Natural killer cell (primary cell): ENCODE results near the gene LRRC30. TPM values are rescaled to one million over a fixed set of nuclear protein-coding genes. Genes with fewer than 3 reads are reported as not detected.

ENCODE experiments used
- ATAC-seq, 3 donors: fragments of 150-1000 bp in 2 of 3; fragments of 200-7000 bp in 1 of 3; cut with Tn5 transposase; 1 replicate in 1 of 3; 2 replicates in 2 of 3; pipeline ENCODE4 v1.10.0; 2021; ENCODE audit warnings: mild to moderate bottlenecking in 2 of 3, moderate library complexity in 2 of 3
- DNase-seq, 2 donors: peaks; one replicate each; pipeline versions ENCODE4 v3.0.0 to v3.0.0-alpha.2; 2013 to 2021; ENCODE audit warnings: mixed read lengths in 1 of 2
- H3K27ac ChIP-seq: one replicate; pipeline ENCODE4 v1.5.1; 2013; ENCODE audit warnings: mild to moderate bottlenecking, low read length
- H3K27me3 ChIP-seq: one replicate; pipeline ENCODE4 v1.6.1; 2013; ENCODE audit warnings: low read length; ENCODE audit not compliant: control insufficient read depth, insufficient read depth
- H3K36me3 ChIP-seq: one replicate; pipeline ENCODE4 v1.6.1; 2013; ENCODE audit warnings: low read length; ENCODE audit not compliant: control insufficient read depth, insufficient read depth
- H3K4me1 ChIP-seq: one replicate; pipeline ENCODE4 v1.6.1; 2013; ENCODE audit warnings: low read length; ENCODE audit not compliant: control insufficient read depth, insufficient read depth
- H3K4me3 ChIP-seq: one replicate; pipeline ENCODE4 v1.5.1; 2013; ENCODE audit warnings: low read length
- H3K9me3 ChIP-seq: one replicate; pipeline ENCODE4 v1.6.1; 2013; ENCODE audit warnings: low read length; ENCODE audit not compliant: control insufficient read depth, insufficient read depth
- H3K27ac Mint-ChIP-seq, 2 donors: one replicate each; pipeline ENCODE4 v1.8.0; 2022; ENCODE audit warnings: mild to moderate bottlenecking in 2 of 2, mixed read lengths in 2 of 2, moderate library complexity in 1 of 2
- H3K27me3 Mint-ChIP-seq, 2 donors: one replicate each; pipeline ENCODE4 v1.8.0; 2022; ENCODE audit warnings: low read depth in 2 of 2, mixed read lengths in 2 of 2
- H3K36me3 Mint-ChIP-seq: one replicate; pipeline ENCODE4 v1.8.0; 2022; ENCODE audit warnings: mixed read lengths
- H3K4me1 Mint-ChIP-seq, 2 donors: one replicate each; pipeline ENCODE4 v1.8.0; 2022; ENCODE audit warnings: mixed read lengths in 2 of 2
- H3K4me3 Mint-ChIP-seq: one replicate; pipeline ENCODE4 v1.8.0; 2022; ENCODE audit warnings: mild to moderate bottlenecking, moderate library complexity, mixed read lengths
- H3K9me3 Mint-ChIP-seq, 2 donors: one replicate each; pipeline ENCODE4 v1.8.0; 2022; ENCODE audit warnings: mixed read lengths in 2 of 2
- WGBS: methylation state at CpG from one replicate; pipeline ENCODE4 v1.1.7; 2013; ENCODE audit warnings: missing lambda C conversion rate; ENCODE audit not compliant: insufficient coverage; 5-methylcytosine and 5-hydroxymethylcytosine counted together
- intact Hi-C: fragments of 100-400 bp; cut with micrococcal nuclease; formaldehyde crosslinking; loops from one replicate; pipeline ENCODE4 v1.14.2; 2022
- total RNA-seq, 4 donors: library from RNA; stranded (reverse); fragments of 120-200 nt in 1 of 4; gene quantifications; one replicate each; pipeline versions ENCODE4 v1.2.3 to v1.2.4, GENCODE V29; 2013 to 2022
- TF ChIP-seq, protein P1 (sequence below): fragments of 200-600 bp; IDR thresholded peaks from one replicate; pipeline ENCODE4 v1.8.0; 2022; ENCODE audit warnings: antibody characterized with exemption

Gene LRRC30
- total RNA-seq, 3 donors from 2014 or later (not counting 1 experiment from before 2014, with no cell fraction given), result not detected

DNA sequence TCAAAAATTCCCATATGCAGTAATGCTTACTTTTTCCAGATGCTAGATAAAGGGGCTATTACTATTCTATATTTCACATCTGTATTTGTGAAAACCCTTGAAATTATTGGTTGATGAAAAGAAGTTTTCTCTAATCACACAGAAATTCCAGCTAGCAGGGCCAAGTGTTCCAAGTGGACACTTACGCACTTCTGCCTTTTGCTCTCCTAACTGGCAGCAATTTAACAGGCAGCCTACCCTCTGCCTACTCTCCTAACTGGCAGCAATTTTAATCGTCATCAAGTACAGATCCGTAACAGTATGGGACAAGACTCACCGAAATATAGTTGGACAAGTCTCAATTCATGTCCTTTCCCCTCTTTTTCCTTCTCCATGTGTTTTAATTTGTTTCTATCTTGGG lies 12.0 kb downstream of the LRRC30 start:
- no peak for ATAC-seq
- no peak overlapping the region for H3K27ac Mint-ChIP-seq
- H3K36me3 Mint-ChIP-seq, result no peaks in the 10 kb centered on the region
- no peak for DNase-seq
- intact Hi-C loops, result no loop called here
- no peak overlapping the region for H3K4me3 Mint-ChIP-seq
- WGBS, result 90% methylated on average over 4 of the region's 4 CpGs
- Histone ChIP-seq H3K4me1 (no peaks in the 10 kb centered on the region), H3K36me3 (no peaks in the 10 kb centered on the region), H3K9me3 (no peaks in the 10 kb centered on the region), H3K27me3 (no peaks in the 10 kb centered on the region), H3K27ac (no peak overlapping the region), H3K4me3 (no peak overlapping the region)
- peaks cover 3 to 4% of the 10 kb centered on the region in 2 donors for H3K9me3 Mint-ChIP-seq
- no peaks in the 10 kb centered on the region for H3K27me3 Mint-ChIP-seq
- no peaks in the 10 kb centered on the region for H3K4me1 Mint-ChIP-seq
- TF ChIP-seq, protein P1, sequence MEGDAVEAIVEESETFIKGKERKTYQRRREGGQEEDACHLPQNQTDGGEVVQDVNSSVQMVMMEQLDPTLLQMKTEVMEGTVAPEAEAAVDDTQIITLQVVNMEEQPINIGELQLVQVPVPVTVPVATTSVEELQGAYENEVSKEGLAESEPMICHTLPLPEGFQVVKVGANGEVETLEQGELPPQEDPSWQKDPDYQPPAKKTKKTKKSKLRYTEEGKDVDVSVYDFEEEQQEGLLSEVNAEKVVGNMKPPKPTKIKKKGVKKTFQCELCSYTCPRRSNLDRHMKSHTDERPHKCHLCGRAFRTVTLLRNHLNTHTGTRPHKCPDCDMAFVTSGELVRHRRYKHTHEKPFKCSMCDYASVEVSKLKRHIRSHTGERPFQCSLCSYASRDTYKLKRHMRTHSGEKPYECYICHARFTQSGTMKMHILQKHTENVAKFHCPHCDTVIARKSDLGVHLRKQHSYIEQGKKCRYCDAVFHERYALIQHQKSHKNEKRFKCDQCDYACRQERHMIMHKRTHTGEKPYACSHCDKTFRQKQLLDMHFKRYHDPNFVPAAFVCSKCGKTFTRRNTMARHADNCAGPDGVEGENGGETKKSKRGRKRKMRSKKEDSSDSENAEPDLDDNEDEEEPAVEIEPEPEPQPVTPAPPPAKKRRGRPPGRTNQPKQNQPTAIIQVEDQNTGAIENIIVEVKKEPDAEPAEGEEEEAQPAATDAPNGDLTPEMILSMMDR, result no peak

DNA sequence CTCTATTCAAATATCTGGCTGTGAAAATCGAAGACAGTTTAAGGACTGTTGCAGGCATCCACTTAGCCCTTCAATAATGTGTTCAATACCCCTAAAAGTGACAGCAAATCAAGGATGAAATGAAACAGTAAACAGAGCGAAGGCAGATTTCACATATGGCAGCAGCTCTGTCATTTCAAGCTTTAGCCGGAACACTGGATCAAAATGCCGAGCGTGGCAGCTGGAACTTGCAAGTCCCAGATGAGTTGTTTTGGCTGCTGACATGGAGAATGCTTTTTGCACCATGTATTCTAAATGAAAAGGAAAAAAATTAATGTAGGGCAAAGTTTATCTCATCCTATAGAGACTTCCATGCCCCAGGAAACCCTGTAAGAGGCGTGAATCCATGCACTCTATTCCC lies 18.0 kb downstream of the LRRC30 start:
- TF ChIP-seq, protein P1, result no peak

DNA sequence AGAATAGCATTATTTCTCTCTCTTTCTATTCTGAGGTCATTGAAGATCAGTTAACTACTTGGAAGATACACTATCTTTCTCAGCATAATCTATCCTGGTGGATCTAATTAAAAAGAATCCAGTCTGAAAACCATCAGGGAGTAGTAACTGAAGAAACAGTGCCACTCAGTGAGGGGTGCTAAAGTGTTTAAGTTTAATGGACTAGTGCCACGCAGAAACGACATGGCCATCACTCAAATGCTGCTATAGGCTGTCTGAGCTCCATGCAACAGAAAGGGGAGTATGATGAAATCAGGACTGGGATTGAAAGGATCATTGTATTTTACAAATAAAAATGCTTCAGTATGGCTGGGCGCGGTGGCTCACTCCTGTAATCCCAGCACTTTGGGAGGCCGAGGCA lies 23.3 kb downstream of the LRRC30 start:
- intact Hi-C loops, result no loop called here
- Mint-ChIP-seq H3K27ac (no peak overlapping the region), H3K27me3 (peaks cover 0 to 6% of the 10 kb centered on the region in 2 donors), H3K4me3 (no peak overlapping the region), H3K4me1 (no peaks in the 10 kb centered on the region), H3K9me3 (no peaks in the 10 kb centered on the region), H3K36me3 (no peaks in the 10 kb centered on the region)
- ATAC-seq (no peak), DNase-seq (no peak)
- H3K4me1 ChIP-seq, result no peaks in the 10 kb centered on the region
- no peak overlapping the region for H3K4me3 ChIP-seq
- TF ChIP-seq, protein P1, result no peak
- H3K27me3 ChIP-seq, result no peaks in the 10 kb centered on the region
- WGBS, result 90% methylated on average over 5 of the region's 5 CpGs
- H3K9me3 ChIP-seq, result no peaks in the 10 kb centered on the region
- H3K36me3 ChIP-seq, result no peaks in the 10 kb centered on the region
- no peak overlapping the region for H3K27ac ChIP-seq

More for the DNA sequence above, 18.0 kb downstream of the LRRC30 start:
- no peaks in the 10 kb centered on the region for H3K27me3 Mint-ChIP-seq
- no peaks in the 10 kb centered on the region for H3K4me1 Mint-ChIP-seq
- H3K27ac Mint-ChIP-seq, result no peak overlapping the region
- DNase-seq (no peak), ATAC-seq (no peak)
- Histone ChIP-seq H3K9me3 (no peaks in the 10 kb centered on the region), H3K27ac (no peak overlapping the region), H3K4me1 (no peaks in the 10 kb centered on the region), H3K36me3 (no peaks in the 10 kb centered on the region), H3K4me3 (no peak overlapping the region), H3K27me3 (no peaks in the 10 kb centered on the region)
- no peak overlapping the region for H3K4me3 Mint-ChIP-seq
- H3K9me3 Mint-ChIP-seq, result peaks cover 3 to 4% of the 10 kb centered on the region in 2 donors
- no peaks in the 10 kb centered on the region for H3K36me3 Mint-ChIP-seq
- intact Hi-C loops, result no loop called here
- 85% methylated on average over 6 of the region's 6 CpGs for whole genome bisulfite sequencing

DNA sequence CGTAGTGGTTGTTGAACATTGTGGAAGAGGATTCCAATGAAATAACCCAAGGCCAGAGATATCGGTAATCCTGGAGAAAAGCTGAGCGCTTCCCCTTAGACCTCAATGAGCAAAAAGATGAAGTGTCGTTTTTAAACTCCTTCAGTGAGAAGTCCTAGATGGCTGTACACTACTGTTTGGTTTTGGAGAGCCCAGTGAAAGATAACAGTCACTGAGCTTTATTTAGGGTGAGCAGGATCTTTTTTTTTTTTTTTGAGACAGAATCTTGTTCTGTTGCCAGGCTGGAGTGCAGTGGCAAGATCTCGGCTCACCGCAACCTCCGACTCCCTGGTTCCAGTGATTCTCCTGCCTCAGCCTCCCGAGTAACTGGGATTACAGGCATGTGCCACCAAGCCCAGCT lies 24.2 kb downstream of the LRRC30 start:
- no peak for ATAC-seq
- no peak overlapping the region for H3K27ac ChIP-seq
- no peaks in the 10 kb centered on the region for H3K4me1 ChIP-seq
- no peaks in the 10 kb centered on the region for H3K36me3 Mint-ChIP-seq
- no peak overlapping the region for H3K27ac Mint-ChIP-seq
- 92% methylated on average over 8 of the region's 8 CpGs for WGBS
- H3K9me3 Mint-ChIP-seq, result no peaks in the 10 kb centered on the region
- no peak for DNase-seq
- no peaks in the 10 kb centered on the region for H3K4me1 Mint-ChIP-seq
- H3K36me3 ChIP-seq, result no peaks in the 10 kb centered on the region
- TF ChIP-seq, protein P1, result no peak
- intact Hi-C loops, result no loop called here
- no peak overlapping the region for H3K4me3 ChIP-seq
- H3K27me3 Mint-ChIP-seq, result peaks cover 0 to 6% of the 10 kb centered on the region in 2 donors
- H3K9me3 ChIP-seq, result no peaks in the 10 kb centered on the region
- no peak overlapping the region for H3K4me3 Mint-ChIP-seq
- no peaks in the 10 kb centered on the region for H3K27me3 ChIP-seq
